CD14-positive monocyte (primary cell): ENCODE data around the gene IMP3. TPM values are rescaled to one million over a fixed set of nuclear protein-coding genes. Genes with fewer than 3 reads are reported as not detected.
A peak's percentile ranks its signal among the peaks of the same experiment; 100 is the strongest.

Experiments used
- DNase-seq, 3 donors: peaks; one replicate each; pipeline ENCODE4 v3.0.0-alpha.2; 2011 to 2022
- H2AFZ ChIP-seq: 2 replicates; pipeline ENCODE4 v1.6.0; 2012; ENCODE audit warnings: mild to moderate bottlenecking, low read depth, low read length, inconsistent platforms; ENCODE audit not compliant: insufficient read depth, poor library complexity, severe bottlenecking
- H3K27ac ChIP-seq, 2 donors: 1 replicate in 1 of 2; 2 replicates in 1 of 2; pipeline ENCODE4 v1.5.1; 2012 to 2013; ENCODE audit warnings: low read length in 2 of 2, control low read depth in 1 of 2, inconsistent platforms in 1 of 2, low read depth in 1 of 2, mild to moderate bottlenecking in 1 of 2
- H3K27me3 ChIP-seq, 2 donors: one replicate each; pipeline versions ENCODE4 v1.6.0 to v1.6.1; 2011 to 2013; ENCODE audit warnings: low read length in 2 of 2; ENCODE audit not compliant: control insufficient read depth in 2 of 2, insufficient read depth in 2 of 2
- H3K36me3 ChIP-seq, 2 donors: replicated peaks in 1 of 2; 1 replicate in 1 of 2; 2 replicates in 1 of 2; pipeline versions ENCODE4 v1.5.1 to v1.6.1; 2012 to 2013; ENCODE audit warnings: low read length in 2 of 2, control low read depth in 1 of 2, inconsistent platforms in 1 of 2, mild to moderate bottlenecking in 1 of 2; ENCODE audit not compliant: insufficient read depth in 2 of 2, control insufficient read depth in 1 of 2
- H3K4me1 ChIP-seq, 2 donors: 1 replicate in 1 of 2; 2 replicates in 1 of 2; pipeline versions ENCODE4 v1.5.1 to v1.6.1; 2012 to 2013; ENCODE audit warnings: low read length in 2 of 2, control low read depth in 1 of 2, inconsistent platforms in 1 of 2, mild to moderate bottlenecking in 1 of 2, moderate library complexity in 1 of 2; ENCODE audit not compliant: insufficient read depth in 2 of 2, control insufficient read depth in 1 of 2
- H3K4me2 ChIP-seq: replicated peaks from 2 replicates; pipeline ENCODE3; 2012; ENCODE audit warnings: low read length, moderate library complexity, mild to moderate bottlenecking; ENCODE audit not compliant: poor library complexity, severe bottlenecking; ENCODE audit errors: extremely low read depth
- H3K4me3 ChIP-seq, 3 experiments: fragments of 200-600 bp in 1 of 3; sonication (generic) in 1 of 3; replicated peaks in 1 of 3; 1 replicate in 2 of 3; 2 replicates in 1 of 3; pipeline ENCODE4 v1.5.1; 2011 to 2013; ENCODE audit warnings: low read length in 3 of 3, mild to moderate bottlenecking in 3 of 3, control low read depth in 2 of 3, low read depth in 2 of 3, inconsistent platforms in 1 of 3, moderate library complexity in 1 of 3
- H3K79me2 ChIP-seq: 2 replicates; pipeline ENCODE4 v1.6.0; 2012; ENCODE audit warnings: mild to moderate bottlenecking, control low read depth, inconsistent platforms, low read length, moderate library complexity; ENCODE audit not compliant: insufficient read depth
- H3K9ac ChIP-seq: 2 replicates; pipeline ENCODE4 v1.6.0; 2017; ENCODE audit warnings: low read length, mild to moderate bottlenecking; ENCODE audit not compliant: insufficient read depth, poor library complexity, severe bottlenecking
- H3K9me3 ChIP-seq, 2 donors: replicated peaks in 1 of 2; 1 replicate in 1 of 2; 2 replicates in 1 of 2; pipeline versions ENCODE4 v1.5.1 to v1.6.1; 2012 to 2013; ENCODE audit warnings: low read length in 2 of 2, control low read depth in 1 of 2; ENCODE audit not compliant: control insufficient read depth in 1 of 2, insufficient read depth in 1 of 2
- H4K20me1 ChIP-seq: 2 replicates; pipeline ENCODE4 v1.6.0; 2012; ENCODE audit warnings: mild to moderate bottlenecking, low read length, control low read depth, moderate library complexity; ENCODE audit not compliant: insufficient read depth
- H3K27ac Mint-ChIP-seq, 7 donors: one replicate each; pipeline ENCODE4 v1.8.0; 2020; ENCODE audit warnings: mild to moderate bottlenecking in 7 of 7, mixed read lengths in 7 of 7, moderate library complexity in 6 of 7, inconsistent platforms in 2 of 7
- H3K27me3 Mint-ChIP-seq, 3 donors: one replicate each; pipeline ENCODE4 v1.8.0; 2021 to 2022; ENCODE audit warnings: low read depth in 3 of 3, mild to moderate bottlenecking in 3 of 3, mixed read lengths in 3 of 3, moderate library complexity in 3 of 3, inconsistent platforms in 1 of 3
- H3K36me3 Mint-ChIP-seq, 2 donors: one replicate each; pipeline ENCODE4 v1.8.0; 2020; ENCODE audit warnings: mixed read lengths in 2 of 2, inconsistent platforms in 1 of 2, mild to moderate bottlenecking in 1 of 2
- H3K4me1 Mint-ChIP-seq: one replicate; pipeline ENCODE4 v1.8.0; 2020; ENCODE audit warnings: mild to moderate bottlenecking, mixed read lengths
- H3K4me3 Mint-ChIP-seq, 2 donors: one replicate each; pipeline ENCODE4 v1.8.0; 2020; ENCODE audit warnings: mild to moderate bottlenecking in 2 of 2, mixed read lengths in 2 of 2, moderate library complexity in 1 of 2
- H3K9me3 Mint-ChIP-seq, 7 donors: one replicate each; pipeline ENCODE4 v1.8.0; 2020 to 2022; ENCODE audit warnings: mixed read lengths in 7 of 7, mild to moderate bottlenecking in 6 of 7, moderate library complexity in 6 of 7, inconsistent platforms in 2 of 7
- WGBS: methylation state at CpG from one replicate; pipeline ENCODE4 v1.1.5; 2013; ENCODE audit warnings: missing lambda C conversion rate; ENCODE audit not compliant: insufficient coverage; 5-methylcytosine and 5-hydroxymethylcytosine counted together
- intact Hi-C, 2 donors: fragments of 100-400 bp; cut with micrococcal nuclease; formaldehyde crosslinking; loops; one replicate each; pipeline versions ENCODE4 v1.15.0 to v1.15.1; 2023
- polyA plus RNA-seq, 3 donors: library from polyadenylated mRNA; depleted of rRNA in 1 of 3; unstranded in 2 of 3; stranded (reverse) in 1 of 3; fragments of 300-500 nt in 2 of 3; fragments of >200 nt in 1 of 3; fragmentation: Illumina TruSeq in 2 of 3; gene quantifications; 1 replicate in 2 of 3; 2 replicates in 1 of 3; pipeline ENCODE4 v1.2.3, GENCODE V29; 2012 to 2021
- TF ChIP-seq, protein P1 (sequence below): fragments of 200-600 bp; IDR thresholded peaks from one replicate; pipeline ENCODE4 v1.8.0; 2022; ENCODE audit warnings: antibody characterized with exemption, mild to moderate bottlenecking

IMP3 gene
- polyA plus RNA-seq, 3 donors = 36.7 to 119 (median 99.3) TPM

DNA sequence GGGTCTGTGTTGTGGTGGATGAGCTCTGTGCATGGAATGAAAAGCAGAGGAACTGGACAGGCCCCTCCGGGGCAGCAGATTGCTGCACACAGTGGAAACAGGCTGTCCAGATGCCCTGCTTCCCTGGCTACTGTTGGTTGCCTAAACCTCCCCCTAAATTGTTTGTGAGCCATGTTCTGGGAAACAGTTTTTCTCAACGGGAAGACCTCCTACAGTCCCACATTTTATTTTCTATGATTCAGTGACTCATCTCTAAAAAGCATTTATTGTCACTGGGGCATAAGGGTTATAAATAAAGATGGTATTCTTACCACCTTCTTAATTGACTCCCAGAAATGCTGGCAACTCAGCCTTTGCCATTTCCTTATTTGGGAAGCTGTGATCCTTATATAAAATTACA, 40.6 kb downstream of the IMP3 start:
- no peaks in the 10 kb centered on the region for H3K79me2 ChIP-seq
- H3K9me3 Mint-ChIP-seq = no peaks in the 10 kb centered on the region
- no peak overlapping the region for H2AFZ ChIP-seq
- no peak overlapping the region for H3K4me2 ChIP-seq
- H3K27me3 ChIP-seq = no peaks in the 10 kb centered on the region
- WGBS = no CpG with 5 or more reads among the region's 2 CpGs
- H3K9me3 ChIP-seq = no peaks in the 10 kb centered on the region
- H3K4me1 ChIP-seq = no peaks in the 10 kb centered on the region
- H3K4me3 ChIP-seq = no peak overlapping the region
- no peak overlapping the region for H3K9ac ChIP-seq
- DNase-seq = no peak
- TF ChIP-seq, protein P1, sequence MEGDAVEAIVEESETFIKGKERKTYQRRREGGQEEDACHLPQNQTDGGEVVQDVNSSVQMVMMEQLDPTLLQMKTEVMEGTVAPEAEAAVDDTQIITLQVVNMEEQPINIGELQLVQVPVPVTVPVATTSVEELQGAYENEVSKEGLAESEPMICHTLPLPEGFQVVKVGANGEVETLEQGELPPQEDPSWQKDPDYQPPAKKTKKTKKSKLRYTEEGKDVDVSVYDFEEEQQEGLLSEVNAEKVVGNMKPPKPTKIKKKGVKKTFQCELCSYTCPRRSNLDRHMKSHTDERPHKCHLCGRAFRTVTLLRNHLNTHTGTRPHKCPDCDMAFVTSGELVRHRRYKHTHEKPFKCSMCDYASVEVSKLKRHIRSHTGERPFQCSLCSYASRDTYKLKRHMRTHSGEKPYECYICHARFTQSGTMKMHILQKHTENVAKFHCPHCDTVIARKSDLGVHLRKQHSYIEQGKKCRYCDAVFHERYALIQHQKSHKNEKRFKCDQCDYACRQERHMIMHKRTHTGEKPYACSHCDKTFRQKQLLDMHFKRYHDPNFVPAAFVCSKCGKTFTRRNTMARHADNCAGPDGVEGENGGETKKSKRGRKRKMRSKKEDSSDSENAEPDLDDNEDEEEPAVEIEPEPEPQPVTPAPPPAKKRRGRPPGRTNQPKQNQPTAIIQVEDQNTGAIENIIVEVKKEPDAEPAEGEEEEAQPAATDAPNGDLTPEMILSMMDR = no peak
- H3K36me3 Mint-ChIP-seq = peaks cover 67 to 90% of the 10 kb centered on the region in 2 donors
- no peak overlapping the region for H3K27ac ChIP-seq
- no peak overlapping the region for H3K4me3 Mint-ChIP-seq
- intact Hi-C loops = no loop called here
- H4K20me1 ChIP-seq = no peaks in the 10 kb centered on the region
- peaks cover 51 to 82% of the 10 kb centered on the region in 2 donors for H3K36me3 ChIP-seq
- no peak overlapping the region for H3K27ac Mint-ChIP-seq
- H3K27me3 Mint-ChIP-seq = peaks cover 0 to 2% (median 0%) of the 10 kb centered on the region in 3 donors
- no peaks in the 10 kb centered on the region for H3K4me1 Mint-ChIP-seq

DNA sequence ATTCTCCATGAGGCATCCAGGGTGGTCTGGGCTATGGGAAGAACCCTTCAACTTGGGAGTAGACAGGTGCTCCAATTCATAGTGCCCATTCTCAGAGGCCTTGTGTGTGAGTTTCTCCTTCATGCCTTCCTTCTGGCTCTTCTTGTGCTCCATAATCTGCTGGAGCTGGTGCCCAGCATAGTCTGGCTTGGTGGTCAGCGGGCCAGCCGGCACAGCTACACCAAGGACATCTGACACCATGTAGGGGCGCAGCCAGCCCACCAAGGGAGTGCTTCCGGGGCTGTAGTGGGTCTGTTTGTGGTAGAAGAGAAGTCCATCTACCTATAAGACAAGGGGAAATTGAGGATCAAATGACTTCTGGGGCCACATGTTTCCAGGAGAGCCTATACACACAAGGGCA, 41.7 kb downstream of the IMP3 start:
- no CpG with 5 or more reads among the region's 4 CpGs for WGBS
- H3K27me3 Mint-ChIP-seq = peaks cover 0 to 2% (median 0%) of the 10 kb centered on the region in 3 donors
- intact Hi-C loops = no loop called here
- no peak for DNase-seq
- H3K4me3 ChIP-seq = no peak overlapping the region
- H3K27ac Mint-ChIP-seq = peak overlapping the region in 1 of 7 donors; percentile 3
- no peaks in the 10 kb centered on the region for H3K4me1 ChIP-seq
- no peak overlapping the region for H3K4me2 ChIP-seq
- TF ChIP-seq, protein P1 = peak; percentile 2
- H3K36me3 Mint-ChIP-seq = peaks cover 68 to 91% of the 10 kb centered on the region in 2 donors
- no peaks in the 10 kb centered on the region for H3K79me2 ChIP-seq
- H3K4me1 Mint-ChIP-seq = no peaks in the 10 kb centered on the region
- no peaks in the 10 kb centered on the region for H3K9me3 Mint-ChIP-seq
- H3K27ac ChIP-seq = no peak overlapping the region
- H3K9ac ChIP-seq = no peak overlapping the region
- H3K27me3 ChIP-seq = no peaks in the 10 kb centered on the region
- H3K4me3 Mint-ChIP-seq = no peak overlapping the region
- H3K36me3 ChIP-seq = peaks cover 46 to 82% of the 10 kb centered on the region in 2 donors
- no peaks in the 10 kb centered on the region for H3K9me3 ChIP-seq
- H4K20me1 ChIP-seq = no peaks in the 10 kb centered on the region
- no peak overlapping the region for H2AFZ ChIP-seq
